GM12891 (cell line): Measurements from ENCODE around the gene HERPUD1.

Experiments used
- POLR2A ChIP-seq: IDR thresholded peaks from 2 replicates; pipeline ENCODE4 v1.6.1; 2011; ENCODE audit warnings: low read depth, low read length, control low read depth
- POLR2AphosphoS5 ChIP-seq: IDR thresholded peaks from 2 replicates; pipeline ENCODE4 v1.6.1; 2011; ENCODE audit warnings: low read depth, low read length, control low read depth

DNA sequence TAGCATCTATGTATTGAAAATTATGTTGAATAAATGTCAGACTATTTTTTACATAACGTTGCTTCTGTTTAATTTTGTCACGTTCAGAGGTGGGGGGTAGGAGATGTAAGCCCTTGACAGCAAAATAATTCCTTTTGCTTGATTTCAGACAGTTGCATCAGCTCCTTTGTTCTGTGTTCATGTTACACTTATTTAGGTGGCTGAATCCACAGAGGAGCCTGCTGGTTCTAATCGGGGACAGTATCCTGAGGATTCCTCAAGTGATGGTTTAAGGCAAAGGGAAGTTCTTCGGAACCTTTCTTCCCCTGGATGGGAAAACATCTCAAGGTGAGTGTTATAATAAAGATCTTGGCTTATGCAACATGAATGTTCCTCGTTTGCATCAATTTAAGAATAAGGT lies 4.5 kb downstream of the HERPUD1 start:
- no peak for TF ChIP-seq POLR2AphosphoS5
- TF ChIP-seq POLR2A: no peak
